HG03025 (cell line): ENCODE results near the gene MYL3.

Source experiments
- ATAC-seq: cut with Tn5 transposase; IDR thresholded peaks from one replicate; pipeline ENCODE4 v1.9.1; 2021; ENCODE audit warnings: mild to moderate bottlenecking, moderate library complexity; ENCODE audit not compliant: unreplicated experiment, low FRiP score

MYL3 gene

GRCh38 chr3:46900007-46900292 lies 36.7 kb upstream of the MYL3 start:
- ATAC-seq: no peak

DNA sequence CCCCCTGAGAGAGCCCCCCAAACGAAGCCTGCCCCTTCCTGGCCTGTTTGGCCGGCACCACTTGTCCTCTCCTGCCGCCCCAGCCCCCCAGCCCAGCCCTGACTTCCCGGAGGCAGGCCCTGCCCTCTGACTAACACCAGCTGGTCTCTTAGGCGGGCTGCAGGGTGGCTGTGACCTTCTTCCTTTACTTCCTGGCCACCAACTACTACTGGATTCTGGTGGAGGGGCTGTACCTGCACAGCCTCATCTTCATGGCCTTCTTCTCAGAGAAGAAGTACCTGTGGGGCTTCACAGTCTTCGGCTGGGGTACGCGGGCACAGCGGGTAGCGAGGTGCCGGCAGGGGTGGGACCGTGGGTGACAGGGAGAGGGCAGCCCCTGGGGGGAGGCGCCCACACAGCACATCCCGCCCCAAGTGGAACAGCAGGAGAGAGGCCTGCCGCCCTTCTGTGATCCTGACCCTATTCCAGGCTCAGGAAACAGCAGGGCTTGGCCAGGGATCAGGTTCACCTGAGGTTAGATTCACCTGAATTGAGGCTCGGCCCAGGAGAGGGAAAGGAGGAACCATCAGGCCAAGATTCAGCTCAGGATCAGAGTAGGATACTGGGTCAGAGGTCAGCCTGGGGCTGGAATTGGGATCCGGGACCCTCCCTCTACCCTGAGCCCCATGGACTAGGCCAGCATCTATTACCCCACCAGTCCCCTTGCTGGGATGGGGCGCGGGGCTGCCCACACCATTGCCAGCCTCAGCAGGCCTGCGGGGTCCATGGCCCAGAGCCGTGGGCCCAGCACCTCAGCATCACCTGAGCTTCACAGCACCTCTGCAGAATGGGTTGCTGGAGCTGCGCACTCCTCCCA lies 36.1 kb upstream of the MYL3 start:
- no peak for ATAC-seq

DNA sequence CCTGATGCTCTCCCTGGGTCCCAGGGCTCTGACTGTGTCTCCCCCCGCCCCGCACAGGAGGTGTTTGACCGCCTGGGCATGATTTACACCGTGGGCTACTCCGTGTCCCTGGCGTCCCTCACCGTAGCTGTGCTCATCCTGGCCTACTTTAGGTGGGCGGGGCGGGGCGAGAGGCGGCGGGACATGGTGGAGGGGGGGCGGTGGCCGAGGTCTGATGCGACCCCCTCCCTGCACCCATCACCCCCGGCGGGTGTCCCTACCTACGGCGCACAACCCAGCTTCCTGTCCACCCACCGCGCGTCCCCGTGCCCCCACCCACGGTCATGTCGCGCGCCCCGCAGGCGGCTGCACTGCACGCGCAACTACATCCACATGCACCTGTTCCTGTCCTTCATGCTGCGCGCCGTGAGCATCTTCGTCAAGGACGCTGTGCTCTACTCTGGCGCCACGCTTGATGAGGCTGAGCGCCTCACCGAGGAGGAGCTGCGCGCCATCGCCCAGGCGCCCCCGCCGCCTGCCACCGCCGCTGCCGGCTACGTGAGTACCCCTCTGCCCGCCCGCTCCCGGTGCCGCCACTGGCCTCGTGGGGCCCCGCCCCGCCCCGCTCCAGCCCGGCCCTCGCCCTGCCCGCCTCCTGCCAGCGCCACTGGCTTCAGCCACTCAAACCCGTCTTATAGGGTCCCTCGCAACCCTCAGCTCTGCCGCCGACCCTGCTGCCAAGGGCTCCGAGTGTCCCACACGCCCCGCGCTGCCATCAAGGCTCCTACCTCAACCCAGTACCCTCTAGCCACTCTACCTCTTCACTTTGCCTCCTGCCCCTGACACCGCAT lies 35.3 kb upstream of the MYL3 start:
- ATAC-seq: no peak

GRCh38 chr3:46897829-46898320 lies 34.6 kb upstream of the MYL3 start:
- ATAC-seq: no peak

DNA sequence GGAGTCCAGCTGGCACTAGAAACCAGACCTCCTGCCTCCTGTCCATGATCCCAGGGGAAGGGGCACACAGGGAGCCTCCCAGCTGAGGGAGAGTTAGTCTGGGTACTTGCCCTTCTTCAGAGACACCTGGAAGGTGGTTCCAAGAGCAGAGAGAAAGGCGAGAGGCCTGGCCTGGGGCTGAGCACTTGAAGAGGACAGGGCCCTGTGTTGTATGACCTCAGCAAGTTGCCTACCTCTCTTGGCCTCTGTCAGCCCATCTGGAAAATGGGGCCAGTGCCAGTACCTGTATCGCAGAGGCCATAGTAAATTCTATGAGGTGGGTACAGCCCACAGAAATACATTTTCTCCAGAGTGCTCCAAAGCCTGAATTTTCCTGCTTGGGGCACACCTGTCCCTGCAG lies 33.8 kb upstream of the MYL3 start:
- ATAC-seq: no peak

DNA sequence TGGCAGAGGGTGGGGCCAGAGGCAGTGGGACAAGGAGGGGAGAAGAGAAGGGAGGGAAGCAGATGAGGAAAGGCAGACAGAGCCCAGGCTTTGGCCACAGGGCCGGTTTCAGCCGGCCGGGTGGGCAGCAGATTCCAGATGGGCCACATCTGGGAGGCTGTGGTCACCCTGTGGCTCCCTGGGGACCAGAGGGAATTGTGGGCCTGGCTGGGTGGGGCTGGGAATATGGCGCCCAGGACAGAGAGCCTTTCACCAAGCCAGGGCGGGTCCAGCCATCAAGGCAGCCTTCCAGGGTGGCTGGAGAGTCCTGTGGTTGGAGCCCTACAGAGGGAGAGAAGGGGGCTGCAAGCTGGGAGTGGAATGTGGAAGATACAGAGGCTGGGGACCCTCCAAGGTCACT lies 33.1 kb upstream of the MYL3 start:
- ATAC-seq: no peak

- ATAC-seq: no peak
Measured at GRCh38 chr3:46895761-46896160, 32.5 kb upstream of the MYL3 start.

GRCh38 chr3:46895204-46895660 lies 32.0 kb upstream of the MYL3 start:
- ATAC-seq: no peak

DNA sequence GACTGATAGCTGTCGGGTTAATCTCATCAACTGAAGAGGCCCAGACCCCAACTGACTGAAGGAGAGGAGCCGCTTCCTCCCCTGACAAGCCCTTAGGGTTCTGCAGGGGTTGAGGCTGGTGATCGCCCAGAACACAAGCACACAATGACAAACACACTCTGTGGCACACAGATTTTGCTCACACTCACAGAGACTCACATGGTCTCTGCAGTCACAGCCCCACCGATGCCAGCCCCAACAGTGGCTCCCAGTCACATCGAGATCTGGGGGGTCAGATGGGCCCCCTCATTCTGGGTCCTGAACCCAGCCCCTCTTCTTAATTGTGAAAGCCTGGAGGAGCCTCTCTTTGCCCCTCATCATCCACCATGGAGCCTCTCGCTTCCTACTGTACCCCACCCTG lies 31.0 kb upstream of the MYL3 start:
- ATAC-seq: no peak

GRCh38 chr3:46893763-46894162 lies 30.5 kb upstream of the MYL3 start:
- ATAC-seq: no peak

DNA sequence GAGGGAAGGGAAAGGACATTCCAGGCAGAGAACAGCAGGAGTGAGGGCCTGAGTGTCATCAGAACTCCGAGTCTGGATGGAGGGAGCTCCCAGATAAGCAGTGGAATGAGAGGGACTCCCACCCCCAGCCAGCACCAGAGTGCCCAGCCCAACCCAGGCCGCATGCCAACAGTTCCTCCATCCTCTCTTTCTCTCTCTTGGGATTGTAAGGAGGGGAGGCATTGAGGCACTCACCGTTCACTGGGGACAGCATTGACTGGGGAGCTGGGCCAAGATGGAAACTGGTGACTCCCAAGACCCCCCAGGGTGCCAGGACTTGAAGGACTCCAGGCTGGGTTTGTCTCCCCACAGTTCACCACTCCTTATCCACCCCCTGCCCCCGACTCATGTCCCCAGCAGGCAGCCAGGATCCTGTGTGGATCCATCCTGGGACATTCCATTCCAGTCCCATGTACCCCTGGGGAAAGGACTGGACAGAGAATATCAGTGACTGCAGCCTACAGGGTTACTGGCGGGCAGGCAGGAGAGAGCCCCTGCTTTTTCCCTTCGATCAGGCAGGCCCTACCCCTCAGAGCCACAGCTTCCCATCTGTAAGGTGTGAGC lies 30.0 kb upstream of the MYL3 start:
- ATAC-seq: no peak

- ATAC-seq: no peak
Measured at GRCh38 chr3:46892285-46893145, 29.3 kb upstream of the MYL3 start.

GRCh38 chr3:46891132-46891531 lies 27.9 kb upstream of the MYL3 start:
- no peak for ATAC-seq

GRCh38 chr3:46890132-46890531 lies 26.9 kb upstream of the MYL3 start:
- no peak for ATAC-seq

DNA sequence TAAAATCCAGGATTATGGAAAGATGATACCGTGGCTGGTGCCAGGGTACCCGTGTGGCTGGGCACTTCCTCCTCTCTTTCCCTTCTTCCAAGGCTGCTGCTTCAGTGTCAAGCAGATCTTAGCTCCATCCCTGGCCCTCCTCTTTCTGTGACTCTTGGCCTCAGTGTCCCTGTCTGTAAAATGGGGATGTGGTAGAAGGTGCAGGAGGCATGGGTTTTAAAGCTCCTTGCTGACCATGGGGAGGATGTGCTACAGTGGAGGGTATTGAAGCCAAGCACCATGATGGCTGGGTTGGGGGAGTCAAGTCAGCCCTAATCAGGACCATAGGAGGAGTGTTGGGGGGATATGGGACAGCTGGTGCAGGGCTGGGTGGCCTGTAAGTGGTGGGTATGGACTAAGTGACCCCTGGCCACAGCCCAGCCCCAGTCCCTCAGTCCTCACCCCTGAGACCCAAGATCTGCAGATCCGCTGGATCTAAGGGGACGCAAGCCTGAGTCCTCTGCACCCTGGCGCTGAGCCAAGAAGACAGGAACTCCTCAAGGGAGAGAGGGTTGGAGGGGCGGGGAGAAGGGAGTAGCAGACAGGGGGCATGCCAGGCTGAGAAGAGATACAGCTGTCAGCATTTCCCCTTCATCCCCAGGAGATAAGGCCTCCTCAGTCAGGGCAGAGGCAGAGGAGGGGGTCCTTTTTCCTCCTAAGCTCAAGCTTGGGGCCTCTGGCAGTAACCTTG lies 26.3 kb upstream of the MYL3 start:
- ATAC-seq: no peak

GRCh38 chr3:46888705-46889104 lies 25.5 kb upstream of the MYL3 start:
- ATAC-seq: no peak

- no peak for ATAC-seq
Measured at GRCh38 chr3:46887980-46888494, 24.8 kb upstream of the MYL3 start.

GRCh38 chr3:46885612-46886011 lies 22.4 kb upstream of the MYL3 start:
- no peak for ATAC-seq

DNA sequence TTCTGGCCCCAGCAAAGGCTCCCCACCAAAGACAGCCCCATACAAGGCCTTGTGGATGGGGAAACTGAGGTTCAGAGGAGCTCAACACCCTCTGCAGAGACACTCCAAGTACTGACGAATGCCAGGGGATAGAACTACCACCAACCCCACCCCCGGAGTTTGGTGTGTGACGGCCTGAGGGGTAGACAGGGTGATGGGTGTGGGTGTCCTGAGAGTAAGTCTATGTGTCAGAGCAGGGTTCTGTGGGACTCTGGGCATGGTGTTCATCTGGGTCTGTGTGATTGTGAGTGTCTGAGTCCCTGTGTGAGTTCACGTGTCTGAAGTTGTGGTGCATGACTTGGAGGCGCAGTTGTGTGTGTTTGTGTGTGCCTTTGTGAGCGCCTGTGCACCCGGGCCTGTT lies 21.7 kb upstream of the MYL3 start:
- no peak for ATAC-seq

DNA sequence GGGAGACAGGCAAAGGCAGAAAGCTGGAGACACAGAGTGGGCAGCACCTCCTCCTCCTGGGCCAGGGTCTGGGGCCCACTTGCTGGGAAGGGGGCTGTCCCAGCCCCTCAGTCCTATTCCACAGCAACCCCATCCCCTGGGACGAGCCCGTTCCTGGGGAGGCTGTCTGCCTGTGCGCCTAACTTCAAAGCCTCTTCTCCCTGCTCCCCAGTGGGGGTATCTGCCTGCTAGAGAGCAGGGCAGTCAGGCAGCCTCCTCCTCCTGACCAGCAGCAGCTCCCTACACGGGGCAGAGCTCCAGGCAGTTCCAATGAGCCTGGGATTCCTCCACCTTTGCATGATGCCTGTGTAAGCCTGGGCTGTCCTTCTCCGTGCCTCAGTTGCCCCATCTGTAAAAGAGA lies 21.2 kb upstream of the MYL3 start:
- no peak for ATAC-seq
